A549 (cell line): ENCODE measurements around the gene LARGE1.

ENCODE experiments used
- CTCF ChIP-seq: fragments of >200 bp; sonication (Bioruptor Twin); formaldehyde crosslinking; IDR thresholded peaks from 3 replicates; pipeline ENCODE4 v1.5.1; 2016
- HDAC2 ChIP-seq: fragments of 200-600 bp; sonication (generic); IDR thresholded peaks from 2 replicates; pipeline ENCODE4 v1.6.1; 2016
- HMGXB4 ChIP-seq: fragments of 250-450 bp; sonication (Bioruptor Pico); IDR thresholded peaks from 2 replicates; pipeline ENCODE4 v1.5.0; 2021; ENCODE audit warnings: mild to moderate bottlenecking, moderate library complexity, borderline replicate concordance
- PBX3 ChIP-seq: IDR thresholded peaks from 2 replicates; pipeline ENCODE4 v1.6.1; 2012
- RAD21 ChIP-seq, 2 experiments: fragments of >200 bp in 1 of 2; sonication (Bioruptor Twin) in 1 of 2; formaldehyde crosslinking in 1 of 2; IDR thresholded peaks in 1 of 2; conservative IDR thresholded peaks in 1 of 2; 2 replicates in 1 of 2; 3 replicates in 1 of 2; pipeline ENCODE4 v1.6.1; 2012 to 2018; ENCODE audit warnings: inconsistent platforms in 1 of 2
- REST ChIP-seq: fragments of 200-600 bp; sonication (generic); IDR thresholded peaks from 2 replicates; pipeline ENCODE4 v1.6.1; 2016; ENCODE audit warnings: antibody characterized with exemption, mild to moderate bottlenecking, moderate library complexity
- USF2 ChIP-seq: fragments of 450-650 bp; IDR thresholded peaks from 2 replicates; pipeline ENCODE4 v1.6.1; 2014; ENCODE audit warnings: antibody characterized with exemption

GRCh38 chr22:33896575-33897447, 23.5 kb downstream of the LARGE1 start:
- TF ChIP-seq HMGXB4 (CRISPR knock-in tag) (no peak), PBX3 (no peak), CTCF (no peak), REST (no peak), USF2 (no peak), RAD21 (conservative IDR thresholded peaks at IDR 0.05 in 1 of 2, IDR thresholded peaks at IDR 0.05 in 1 of 2) (no peak), HDAC2 (no peak)
